Fibroblast of villous mesenchyme (primary cell): ENCODE results near the gene LRRC42. TPM values are rescaled to one million over a fixed set of nuclear protein-coding genes. Genes with fewer than 3 reads are reported as not detected.

ENCODE experiments used
- DNase-seq: peaks from one replicate; pipeline ENCODE4 v3.0.0-alpha.2; 2010; ENCODE audit warnings: low read depth
- H3K4me3 ChIP-seq: 2 replicates; pipeline ENCODE4 v1.5.1; 2011; ENCODE audit warnings: low read depth, mild to moderate bottlenecking, low read length
- total RNA-seq: library from RNA; depleted of rRNA; stranded (reverse); fragments of >200 nt; gene quantifications from 2 replicates; pipeline ENCODE4 v1.2.3, GENCODE V29; 2012
- TF ChIP-seq, protein P1 (sequence below): IDR thresholded peaks from 2 replicates; pipeline ENCODE4 v1.5.1; 2012; ENCODE audit warnings: low read depth, mild to moderate bottlenecking, low read length; ENCODE audit not compliant: insufficient read depth

Gene LRRC42
- total RNA-seq, 1 donor: 47.1 TPM

DNA sequence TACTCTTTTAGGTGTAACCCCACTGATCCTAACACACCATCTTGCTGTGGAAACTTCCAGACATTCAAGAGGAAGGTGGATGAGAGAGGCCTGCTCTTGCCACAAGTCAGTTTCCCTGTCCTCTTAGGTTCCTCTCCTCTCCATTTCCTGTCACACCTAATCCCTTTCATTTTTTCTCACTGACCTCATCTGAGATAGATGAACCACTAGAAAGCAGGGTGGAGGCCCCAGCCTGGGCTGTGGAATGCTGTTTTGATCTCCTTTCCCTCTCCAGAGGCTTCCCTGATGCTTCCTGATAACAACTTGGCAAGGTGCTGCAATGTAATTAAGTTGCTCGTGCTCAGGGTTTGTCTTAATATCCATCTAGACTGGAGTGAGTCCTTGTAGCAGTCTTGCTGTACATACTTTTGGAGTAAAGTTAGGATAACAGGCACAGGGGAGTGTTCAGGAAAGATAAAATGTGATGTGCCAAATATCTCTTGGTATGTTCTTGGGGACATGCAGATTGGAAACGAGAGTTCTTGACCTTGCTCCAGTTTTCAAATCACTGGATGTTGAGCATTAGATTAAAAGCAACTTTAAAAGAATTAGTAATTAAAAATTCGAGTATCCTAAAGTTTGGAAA, 11.2 kb downstream of the LRRC42 start:
- no peak overlapping the region for H3K4me3 ChIP-seq
- TF ChIP-seq, protein P1, sequence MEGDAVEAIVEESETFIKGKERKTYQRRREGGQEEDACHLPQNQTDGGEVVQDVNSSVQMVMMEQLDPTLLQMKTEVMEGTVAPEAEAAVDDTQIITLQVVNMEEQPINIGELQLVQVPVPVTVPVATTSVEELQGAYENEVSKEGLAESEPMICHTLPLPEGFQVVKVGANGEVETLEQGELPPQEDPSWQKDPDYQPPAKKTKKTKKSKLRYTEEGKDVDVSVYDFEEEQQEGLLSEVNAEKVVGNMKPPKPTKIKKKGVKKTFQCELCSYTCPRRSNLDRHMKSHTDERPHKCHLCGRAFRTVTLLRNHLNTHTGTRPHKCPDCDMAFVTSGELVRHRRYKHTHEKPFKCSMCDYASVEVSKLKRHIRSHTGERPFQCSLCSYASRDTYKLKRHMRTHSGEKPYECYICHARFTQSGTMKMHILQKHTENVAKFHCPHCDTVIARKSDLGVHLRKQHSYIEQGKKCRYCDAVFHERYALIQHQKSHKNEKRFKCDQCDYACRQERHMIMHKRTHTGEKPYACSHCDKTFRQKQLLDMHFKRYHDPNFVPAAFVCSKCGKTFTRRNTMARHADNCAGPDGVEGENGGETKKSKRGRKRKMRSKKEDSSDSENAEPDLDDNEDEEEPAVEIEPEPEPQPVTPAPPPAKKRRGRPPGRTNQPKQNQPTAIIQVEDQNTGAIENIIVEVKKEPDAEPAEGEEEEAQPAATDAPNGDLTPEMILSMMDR: no peak
- DNase-seq: peak; percentile 90

DNA sequence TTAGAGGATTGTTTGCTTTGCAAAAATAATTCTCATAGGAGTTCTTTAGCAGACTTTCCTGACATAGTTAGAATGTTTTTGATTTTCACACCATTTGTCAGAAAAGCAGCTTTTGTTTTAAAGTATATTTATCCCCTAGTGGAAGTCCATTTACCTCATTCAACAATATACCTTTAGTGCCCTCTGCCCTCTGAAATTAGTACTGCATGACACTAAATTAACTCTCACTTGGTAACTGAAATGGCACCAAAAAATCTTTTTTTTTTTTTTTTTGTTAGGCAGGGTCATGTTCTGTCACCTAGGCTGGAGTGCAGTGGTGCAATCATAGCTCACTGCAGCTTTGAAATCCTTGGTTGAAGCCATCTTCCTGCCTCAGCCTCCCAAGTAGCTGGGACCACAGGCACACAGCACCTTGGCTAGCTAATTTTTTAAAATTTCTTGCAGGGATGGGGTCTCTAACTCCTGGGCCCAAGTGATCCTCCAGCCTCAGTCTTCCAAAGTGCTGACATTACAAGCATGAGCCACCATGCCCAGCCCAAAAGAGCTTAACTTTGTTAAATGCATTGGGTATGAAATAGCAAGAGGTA, 13.6 kb downstream of the LRRC42 start:
- TF ChIP-seq, protein P1: peak; percentile 47
- DNase-seq: peak; percentile 28
- no peak overlapping the region for H3K4me3 ChIP-seq

DNA sequence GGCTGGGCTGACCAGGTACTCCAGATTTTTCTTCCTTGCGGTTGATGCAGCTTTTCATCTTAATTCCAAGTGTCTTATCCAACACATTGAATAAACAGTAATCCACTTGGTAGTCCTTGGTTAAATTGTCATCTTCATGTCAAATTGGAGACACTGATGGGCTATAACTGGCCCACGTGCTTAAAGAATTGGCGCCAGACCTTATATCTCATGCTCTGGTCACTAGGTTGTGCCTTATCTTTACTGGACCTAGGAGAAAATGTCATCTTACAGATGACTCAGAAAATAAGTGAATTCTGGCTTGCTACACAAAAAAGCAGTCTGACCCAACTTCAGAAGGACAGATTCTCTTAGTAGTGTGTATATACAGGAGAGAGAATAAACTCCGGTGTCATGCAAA, 16.2 kb downstream of the LRRC42 start:
- no peak for DNase-seq
- TF ChIP-seq, protein P1: no peak
- H3K4me3 ChIP-seq: no peak overlapping the region

DNA sequence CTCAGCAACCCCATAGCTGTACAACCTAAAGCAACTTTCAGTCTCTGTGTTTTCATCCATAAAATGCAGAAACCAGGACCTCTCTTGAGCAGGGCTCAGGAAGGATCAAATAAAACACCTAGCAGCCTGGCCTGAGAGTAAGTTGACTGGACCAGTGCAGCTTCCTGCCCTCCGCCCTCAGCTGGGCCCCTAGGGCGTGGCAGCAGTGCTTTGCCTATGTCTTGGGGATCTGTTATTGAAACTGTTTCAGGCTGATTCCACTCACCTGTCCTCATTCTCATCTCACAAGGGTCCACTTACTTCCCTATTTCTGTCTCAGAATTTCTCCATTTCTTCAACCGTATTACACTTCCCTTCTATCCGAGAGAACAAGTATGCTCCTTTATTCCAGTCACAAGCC, 17.3 kb downstream of the LRRC42 start:
- no peak overlapping the region for H3K4me3 ChIP-seq
- no peak for DNase-seq
- TF ChIP-seq, protein P1: no peak

DNA sequence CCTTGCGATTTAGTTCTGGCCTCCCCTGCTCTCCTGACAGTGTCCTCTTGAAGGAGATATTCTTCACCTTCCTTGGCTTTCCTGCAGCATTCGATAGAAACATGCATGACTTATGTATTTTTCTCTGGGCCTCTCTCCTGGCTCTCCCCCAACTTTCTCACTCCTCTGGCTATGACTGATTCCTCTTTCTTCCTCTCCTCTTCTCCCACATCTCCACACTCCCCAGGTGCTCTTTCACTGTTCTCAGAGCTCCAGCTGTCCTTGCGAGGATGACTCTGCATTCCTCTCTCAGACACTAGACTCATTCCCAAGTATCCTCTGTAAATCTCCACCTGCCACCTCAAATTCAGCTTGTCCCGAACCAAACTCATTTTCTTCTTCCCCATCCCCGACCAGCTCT, 18.0 kb downstream of the LRRC42 start:
- DNase-seq: no peak
- TF ChIP-seq, protein P1: no peak
- H3K4me3 ChIP-seq: no peak overlapping the region

DNA sequence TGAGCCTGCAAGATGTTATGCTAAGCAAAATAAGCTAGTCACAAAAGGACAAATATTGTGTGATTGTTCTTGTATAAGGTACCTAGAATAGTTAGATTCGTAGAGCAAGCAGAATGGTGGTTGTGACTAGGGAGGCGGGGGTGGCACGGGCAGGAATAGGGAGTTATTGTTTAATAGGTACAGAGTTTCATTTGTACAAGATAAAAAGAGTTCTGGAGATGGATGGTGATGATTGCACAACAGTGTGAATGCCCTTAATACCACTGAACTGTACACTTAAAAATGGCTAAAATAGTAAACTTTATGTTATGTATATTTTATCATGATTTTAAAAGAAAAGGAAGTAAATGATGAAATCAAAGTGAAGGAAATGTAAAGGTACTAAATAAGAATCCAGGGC, 20.6 kb downstream of the LRRC42 start:
- no peak for DNase-seq
- TF ChIP-seq, protein P1: no peak
- H3K4me3 ChIP-seq: no peak overlapping the region
